ENCODE measurements around the gene MIF. TPM values are rescaled to one million over a fixed set of nuclear protein-coding genes. Genes with fewer than 3 reads are reported as not detected.
"Not testable (repeated sequence)": the region's sequence is repeated elsewhere in the genome, so short reads cannot be mapped to it uniquely, and the experiment has no call there.

MIF gene
- total and polyA plus RNA-seq, 4 experiments from 2014 or later, result 208 to 1,346 (median 686) TPM

DNA sequence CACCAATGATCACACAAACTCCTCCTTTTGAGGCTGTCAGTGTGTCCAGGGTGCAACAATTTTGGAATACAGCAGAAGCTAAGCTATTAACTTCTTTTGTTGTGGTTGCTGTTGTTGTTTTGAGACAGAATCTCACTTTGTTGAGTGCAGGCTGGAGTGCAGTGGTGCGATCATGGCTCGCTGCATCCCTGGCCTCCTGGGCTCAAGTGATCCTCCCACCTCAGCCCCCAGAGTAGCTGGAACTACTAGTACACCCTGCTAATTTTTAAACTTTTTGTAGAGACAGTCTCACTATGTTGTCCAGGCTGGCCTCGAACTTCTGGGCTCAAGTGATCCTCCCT is 44.8 kb downstream of the MIF start:
- Mint-ChIP-seq H3K9me3 (no peaks in the 10 kb centered on the region), H3K36me3 (no peaks in the 10 kb centered on the region), H3K4me1 (no peaks in the 10 kb centered on the region), H3K27ac (no peak overlapping the region), H3K4me3 (no peak overlapping the region), H3K27me3 (no peaks in the 10 kb centered on the region)
- DNase-seq, result no peak
- Histone ChIP-seq H3K4me3 (ENCODE audit: low read length in 2 of 2) (no peak overlapping the region), H3K4me1 (ENCODE audit: insufficient read depth, low read length) (no peaks in the 10 kb centered on the region), H3K36me3 (ENCODE audit: insufficient read depth, low read length) (no peaks in the 10 kb centered on the region), H3K27me3 (ENCODE audit: insufficient read depth, low read length) (no peaks in the 10 kb centered on the region), H3K9me3 (ENCODE audit: control insufficient read depth in 1 of 2, low read length in 2 of 2) (no peaks in the 10 kb centered on the region), H3K27ac (ENCODE audit: low read depth, low read length) (no peak overlapping the region)
- ChIA-PET CTCF (ENCODE audit: partially characterized antibody) (no interaction called here), POLR2A (ENCODE audit: partially characterized antibody) (no interaction called here)
- intact Hi-C loops (cut with micrococcal nuclease), result no loop called here

DNA sequence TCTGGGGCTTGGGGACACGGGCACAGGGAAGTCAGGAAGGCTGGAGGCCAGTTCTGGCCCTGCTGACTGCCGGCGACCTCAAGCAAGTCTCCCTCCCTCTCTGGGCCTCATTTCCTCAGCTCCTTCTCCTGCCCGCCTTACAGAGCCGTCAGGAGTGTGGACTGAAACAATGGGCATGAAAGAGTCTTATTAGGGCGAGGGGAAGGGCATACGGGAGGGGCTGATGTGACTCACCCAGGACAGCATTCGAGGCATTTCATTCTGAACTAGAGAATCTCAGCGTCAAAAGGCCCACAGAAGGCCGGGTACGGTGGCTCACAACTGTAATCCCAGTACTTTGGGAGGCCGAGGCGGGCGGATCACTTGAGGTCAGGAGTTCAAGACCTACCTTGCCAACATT is 46.0 kb downstream of the MIF start:
- H3K36me3 Mint-ChIP-seq; H3K36me3 ChIP-seq (ENCODE audit: insufficient read depth, low read length); H3K27me3 ChIP-seq (ENCODE audit: insufficient read depth, low read length); H3K4me1 ChIP-seq (ENCODE audit: insufficient read depth, low read length); DNase-seq; POLR2A ChIA-PET (ENCODE audit: partially characterized antibody); H3K4me3 Mint-ChIP-seq; intact Hi-C loops (cut with micrococcal nuclease); H3K4me1 Mint-ChIP-seq; CTCF ChIA-PET (ENCODE audit: partially characterized antibody); H3K9me3 ChIP-seq (ENCODE audit: control insufficient read depth in 1 of 2, low read length in 2 of 2); H3K27ac Mint-ChIP-seq; H3K9me3 Mint-ChIP-seq; H3K27me3 Mint-ChIP-seq; H3K4me3 ChIP-seq (ENCODE audit: low read length in 2 of 2); H3K27ac ChIP-seq (ENCODE audit: low read depth, low read length): not testable (repeated sequence)

Other genes with a start within 250 kb of the MIF start
- gene RGL4, start 203.4 kb upstream of the MIF start, total RNA-seq, result 1 to 10 TPM; 7.2 to 9.8 TPM
- 10 to 100 TPM; 58.3 to 64.9 TPM for gene RGL4, start 203.4 kb upstream of the MIF start, polyA plus RNA-seq
- gene ZNF70, start 143.3 kb upstream of the MIF start, total RNA-seq, result 1 to 10 TPM; 6.4 to 7.4 TPM
- under 1 TPM in 1 of 2 donors, not detected in 1; 0.37 TPM for gene ZNF70, start 143.3 kb upstream of the MIF start, polyA plus RNA-seq
- gene VPREB3, start 140.0 kb upstream of the MIF start, total RNA-seq, result not detected
- gene VPREB3, start 140.0 kb upstream of the MIF start, polyA plus RNA-seq, result 1 to 10 TPM; 1.2 to 5.5 TPM
- gene C22orf15, start 131.4 kb upstream of the MIF start, total RNA-seq, result 1 to 10 TPM; 1.5 to 1.9 TPM
- gene C22orf15, start 131.4 kb upstream of the MIF start, polyA plus RNA-seq, result 1 to 10 TPM in 1 of 2 donors, under 1 TPM in 1; 0.34 to 1.2 TPM
- 10 to 100 TPM; 44.7 to 45.9 TPM for gene CHCHD10, start 126.4 kb upstream of the MIF start, total RNA-seq
- 10 to 100 TPM; 16.3 to 33.1 TPM for gene CHCHD10, start 126.4 kb upstream of the MIF start, polyA plus RNA-seq
- gene MMP11, start 121.5 kb upstream of the MIF start, total RNA-seq, result 1 to 10 TPM in 1 of 2 experiments, under 1 TPM in 1; 0.79 to 1.6 TPM
- 1 to 10 TPM; 1.0 to 1.1 TPM for gene MMP11, start 121.5 kb upstream of the MIF start, polyA plus RNA-seq
- gene SMARCB1, start 107.4 kb upstream of the MIF start, total RNA-seq, result 10 to 100 TPM; 41.2 to 42.3 TPM
- gene SMARCB1, start 107.4 kb upstream of the MIF start, polyA plus RNA-seq, result 10 to 100 TPM; 36.6 to 46.0 TPM
- 1 to 10 TPM; 1.9 to 2.9 TPM for gene DERL3, start 55.4 kb upstream of the MIF start, total RNA-seq
- 1 to 10 TPM in 1 of 2 donors, under 1 TPM in 1; 0.25 to 1.5 TPM for gene DERL3, start 55.4 kb upstream of the MIF start, polyA plus RNA-seq
- gene SLC2A11, start 36.5 kb upstream of the MIF start, total RNA-seq, result 10 to 100 TPM; 24.5 to 27.2 TPM
- 1 to 10 TPM; 3.9 to 5.0 TPM for gene SLC2A11, start 36.5 kb upstream of the MIF start, polyA plus RNA-seq
- gene GSTT2B, start 66.8 kb downstream of the MIF start, total RNA-seq, result not detected
- gene GSTT2B, start 66.8 kb downstream of the MIF start, polyA plus RNA-seq, result not detected
- 1 to 10 TPM; 5.3 to 6.1 TPM for gene DDTL, start 72.5 kb downstream of the MIF start, total RNA-seq
- 1 to 10 TPM in 1 of 2 donors, under 1 TPM in 1; 0.32 to 1.9 TPM for gene DDTL, start 72.5 kb downstream of the MIF start, polyA plus RNA-seq
- gene DDT, start 80.1 kb downstream of the MIF start, total RNA-seq, result 10 to 100 TPM; 93.5 to 97.2 TPM
- gene DDT, start 80.1 kb downstream of the MIF start, polyA plus RNA-seq, result 100 to 1,000 TPM; 103 to 133 TPM
- gene GSTT2, start 85.8 kb downstream of the MIF start, total RNA-seq, result not detected
- gene GSTT2, start 85.8 kb downstream of the MIF start, polyA plus RNA-seq, result not detected
- not detected for gene GSTT4, start 111.1 kb downstream of the MIF start, total RNA-seq
- not detected for gene GSTT4, start 111.1 kb downstream of the MIF start, polyA plus RNA-seq
- gene CABIN1, start 116.9 kb downstream of the MIF start, total RNA-seq, result 100 to 1,000 TPM; 114 to 117 TPM
- 10 to 100 TPM in 1 of 2 donors, 1 to 10 TPM in 1; 2.2 to 14.8 TPM for gene CABIN1, start 116.9 kb downstream of the MIF start, polyA plus RNA-seq

Data from CD4-positive, alpha-beta memory T cell (primary cell).